GM10266 (cell line): Measurements from ENCODE around the gene MAST2.
"Not testable (repeated sequence)": the region's sequence is repeated elsewhere in the genome, so short reads cannot be mapped to it uniquely, and the experiment has no call there.

Source experiments
- DNase-seq: peaks from one replicate; pipeline ENCODE4 v3.0.0; 2012; ENCODE audit errors: extremely low spot score
- TF ChIP-seq, protein P1 (sequence below): IDR thresholded peaks from 2 replicates; pipeline ENCODE4 v1.5.1; 2012; ENCODE audit warnings: mild to moderate bottlenecking, low read depth; ENCODE audit not compliant: control insufficient read depth, insufficient read depth; ENCODE audit errors: missing control alignments

MAST2 gene

GRCh38 chr1:45922813-45923212, 119.4 kb downstream of the MAST2 start:
- TF ChIP-seq, protein P1, sequence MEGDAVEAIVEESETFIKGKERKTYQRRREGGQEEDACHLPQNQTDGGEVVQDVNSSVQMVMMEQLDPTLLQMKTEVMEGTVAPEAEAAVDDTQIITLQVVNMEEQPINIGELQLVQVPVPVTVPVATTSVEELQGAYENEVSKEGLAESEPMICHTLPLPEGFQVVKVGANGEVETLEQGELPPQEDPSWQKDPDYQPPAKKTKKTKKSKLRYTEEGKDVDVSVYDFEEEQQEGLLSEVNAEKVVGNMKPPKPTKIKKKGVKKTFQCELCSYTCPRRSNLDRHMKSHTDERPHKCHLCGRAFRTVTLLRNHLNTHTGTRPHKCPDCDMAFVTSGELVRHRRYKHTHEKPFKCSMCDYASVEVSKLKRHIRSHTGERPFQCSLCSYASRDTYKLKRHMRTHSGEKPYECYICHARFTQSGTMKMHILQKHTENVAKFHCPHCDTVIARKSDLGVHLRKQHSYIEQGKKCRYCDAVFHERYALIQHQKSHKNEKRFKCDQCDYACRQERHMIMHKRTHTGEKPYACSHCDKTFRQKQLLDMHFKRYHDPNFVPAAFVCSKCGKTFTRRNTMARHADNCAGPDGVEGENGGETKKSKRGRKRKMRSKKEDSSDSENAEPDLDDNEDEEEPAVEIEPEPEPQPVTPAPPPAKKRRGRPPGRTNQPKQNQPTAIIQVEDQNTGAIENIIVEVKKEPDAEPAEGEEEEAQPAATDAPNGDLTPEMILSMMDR: no peak
- no peak for DNase-seq

- no peak for DNase-seq
- TF ChIP-seq, protein P1: no peak
These were observed 119.9 kb downstream of the MAST2 start for GRCh38 chr1:45923343-45923742.

GRCh38 chr1:45924736-45925135, 121.3 kb downstream of the MAST2 start:
- TF ChIP-seq, protein P1: no peak
- no peak for DNase-seq

DNA sequence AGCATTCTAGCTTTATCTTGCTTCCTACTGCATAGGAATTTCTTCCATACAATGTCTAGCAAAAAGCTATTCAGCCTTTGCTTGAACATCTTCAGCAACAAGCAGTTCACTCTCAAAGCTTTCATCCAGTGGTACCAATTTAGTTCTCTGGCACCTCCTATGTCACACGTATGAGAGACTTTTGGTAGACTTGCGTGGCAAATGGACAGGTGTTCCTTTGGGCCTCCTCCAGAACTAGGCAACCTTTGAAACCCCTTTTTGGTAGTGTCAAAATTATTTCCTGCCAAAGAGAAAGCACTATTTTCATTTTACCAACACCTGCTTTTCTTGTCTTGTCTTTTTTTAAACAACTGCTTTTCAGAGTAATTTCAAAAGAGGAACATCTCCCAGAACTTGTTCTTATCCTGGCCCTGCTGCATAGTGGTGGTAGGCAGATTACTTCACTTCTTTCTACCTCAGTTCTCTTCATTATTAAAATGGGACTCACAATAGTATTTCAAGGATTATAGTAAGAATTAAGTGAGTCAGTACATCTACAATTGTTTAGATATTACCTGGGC, 122.4 kb downstream of the MAST2 start:
- DNase-seq: peak; percentile 12
- TF ChIP-seq, protein P1: no peak

DNA sequence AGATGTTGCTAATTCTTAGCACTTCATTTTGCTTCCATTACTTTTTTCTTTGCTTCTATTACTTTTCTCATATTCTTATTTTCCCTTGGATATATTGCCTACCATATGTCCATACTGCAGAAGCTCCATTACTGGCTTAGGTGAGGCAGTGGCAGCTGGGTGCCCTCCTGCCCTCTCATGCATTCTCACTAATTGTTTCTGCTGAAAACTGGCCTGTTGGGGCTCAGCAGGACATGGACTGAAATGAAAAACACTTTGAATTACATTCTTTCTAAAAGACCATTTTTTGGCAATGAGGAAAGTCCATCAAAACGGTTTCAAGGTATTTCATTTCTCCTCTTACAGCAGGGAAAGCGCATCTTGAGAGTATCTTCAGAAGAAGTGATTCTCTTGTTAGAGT, 122.9 kb downstream of the MAST2 start:
- TF ChIP-seq, protein P1: no peak
- DNase-seq: no peak

DNA sequence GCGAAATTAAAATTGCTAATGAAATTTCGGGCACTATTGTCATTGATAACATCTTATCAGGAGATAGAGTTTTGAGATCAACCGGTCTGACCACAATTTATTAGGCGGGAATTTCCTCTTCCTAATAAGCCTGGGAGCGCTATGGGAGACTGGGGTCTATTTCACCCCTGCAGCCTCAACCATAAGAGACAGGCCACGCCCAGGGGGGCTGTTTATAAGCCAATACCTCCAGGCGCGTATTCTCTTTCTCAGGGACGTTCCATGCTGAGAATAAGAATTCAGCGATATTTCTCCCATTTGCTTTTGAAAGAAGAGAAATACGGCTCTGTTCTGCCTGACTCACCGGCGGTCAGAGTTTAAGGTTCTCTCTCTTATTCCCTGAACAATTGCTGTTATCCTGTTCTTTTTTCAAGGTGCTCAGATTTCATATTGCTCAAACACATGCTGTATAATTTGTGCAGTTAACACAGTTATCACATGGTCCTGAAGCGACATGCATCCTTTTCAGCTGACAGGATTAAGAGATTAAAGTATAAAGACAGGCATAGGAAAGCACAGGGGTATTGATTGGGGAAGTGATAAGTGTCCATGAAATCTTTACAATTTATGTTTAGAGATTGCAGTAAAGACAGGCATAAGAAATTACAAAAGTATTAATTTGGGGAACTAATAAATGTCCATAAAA, 124.0 kb downstream of the MAST2 start:
- DNase-seq: not testable (repeated sequence)

DNA sequence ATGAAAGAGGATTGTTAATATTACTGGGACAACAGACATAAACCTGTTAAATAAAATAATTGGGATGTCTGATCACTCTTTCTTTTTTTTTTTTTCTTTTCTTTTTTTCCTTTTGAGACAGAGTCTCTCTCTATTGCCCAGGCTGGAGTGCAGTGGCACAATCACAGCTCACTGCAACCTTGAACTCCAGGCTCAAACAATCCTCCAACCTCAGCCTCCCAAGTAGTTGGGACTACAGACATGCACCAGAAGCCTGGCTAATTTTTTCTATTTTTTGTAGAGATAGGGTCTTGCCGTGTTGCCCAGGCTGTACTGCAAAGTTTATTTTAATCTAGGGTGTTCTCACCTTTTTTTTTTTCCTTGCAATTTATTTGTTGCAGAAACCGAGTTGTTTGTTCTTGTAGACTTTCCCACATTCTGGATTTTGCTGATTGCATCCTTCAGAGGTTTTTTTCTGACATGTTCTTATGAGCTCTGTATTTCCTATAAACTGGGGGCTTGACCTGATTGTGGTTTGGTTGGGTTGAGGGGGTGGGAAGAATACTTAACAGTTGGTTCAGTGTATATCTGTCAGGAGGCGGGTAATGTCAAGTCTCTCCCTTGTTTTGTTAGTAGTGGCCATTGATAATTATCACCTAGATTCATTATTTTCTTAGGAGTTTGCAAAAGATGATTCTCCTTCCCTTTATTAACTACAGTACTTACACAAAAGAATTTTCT, 125.2 kb downstream of the MAST2 start:
- TF ChIP-seq, protein P1: no peak
- no peak for DNase-seq

- no peak for DNase-seq
- TF ChIP-seq, protein P1: no peak
These were observed 125.9 kb downstream of the MAST2 start for GRCh38 chr1:45929257-45929687.
